Keratinocyte (primary cell): ENCODE measurements around the gene SPTBN4. TPM values are rescaled to one million over a fixed set of nuclear protein-coding genes. Genes with fewer than 3 reads are reported as not detected.

Source experiments
- DNase-seq: peaks from one replicate; pipeline ENCODE4 v3.0.0-alpha.2; 2011; ENCODE audit warnings: low read depth, missing footprints, low spot score
- FAIRE-seq: peaks from 2 replicates; lab custom pipeline; 2011; peaks lifted over from hg19 to GRCh38; lab: Jason Lieb, UNC
- H2AFZ ChIP-seq: 2 replicates; pipeline ENCODE4 v1.6.0; 2012; ENCODE audit warnings: low read length, control low read depth, inconsistent platforms; ENCODE audit not compliant: control insufficient read depth
- H3K27ac ChIP-seq: 2 replicates; pipeline ENCODE4 v1.5.1; 2011; ENCODE audit warnings: low read length; ENCODE audit not compliant: control insufficient read depth, insufficient read depth
- H3K27me3 ChIP-seq: 3 replicates; pipeline ENCODE4 v1.6.0; 2011; ENCODE audit warnings: low read length; ENCODE audit not compliant: control insufficient read depth, insufficient read depth; ENCODE audit errors: extremely low read depth
- H3K36me3 ChIP-seq, 2 experiments: 2 replicates in 1 of 2; 3 replicates in 1 of 2; pipeline ENCODE4 v1.5.1; 2011; ENCODE audit warnings: low read length in 2 of 2, mild to moderate bottlenecking in 1 of 2; ENCODE audit not compliant: control insufficient read depth in 2 of 2, insufficient read depth in 2 of 2; ENCODE audit errors: extremely low read depth in 1 of 2
- H3K4me1 ChIP-seq: 3 replicates; pipeline ENCODE4 v1.5.1; 2011; ENCODE audit warnings: low read length; ENCODE audit not compliant: control insufficient read depth, insufficient read depth; ENCODE audit errors: extremely low read depth
- H3K4me2 ChIP-seq: 3 replicates; pipeline ENCODE4 v1.6.0; 2011; ENCODE audit warnings: low read depth, low read length; ENCODE audit not compliant: control insufficient read depth, insufficient read depth; ENCODE audit errors: extremely low read depth
- H3K4me3 ChIP-seq, 3 experiments: fragments of 200-600 bp in 1 of 3; sonication (generic) in 1 of 3; 2 replicates in 2 of 3; 3 replicates in 1 of 3; pipeline ENCODE4 v1.5.1; 2011 to 2016; ENCODE audit warnings: low read length in 3 of 3, mild to moderate bottlenecking in 3 of 3, control low read depth in 2 of 3, inconsistent platforms in 1 of 3, low read depth in 1 of 3, mixed read lengths in 1 of 3, mixed run types in 1 of 3, moderate library complexity in 1 of 3; ENCODE audit not compliant: control insufficient read depth in 2 of 3, insufficient read depth in 2 of 3; ENCODE audit errors: extremely low read depth in 1 of 3
- H3K79me2 ChIP-seq: 2 replicates; pipeline ENCODE4 v1.6.0; 2012; ENCODE audit warnings: low read length; ENCODE audit not compliant: control insufficient read depth, insufficient read depth
- H3K9ac ChIP-seq: 3 replicates; pipeline ENCODE4 v1.6.0; 2011; ENCODE audit warnings: low read length; ENCODE audit not compliant: control insufficient read depth, insufficient read depth; ENCODE audit errors: extremely low read depth
- H3K9me1 ChIP-seq: 3 replicates; pipeline ENCODE4 v1.6.0; 2011; ENCODE audit warnings: low read length; ENCODE audit not compliant: control insufficient read depth, insufficient read depth; ENCODE audit errors: extremely low read depth
- H3K9me3 ChIP-seq: 2 replicates; pipeline ENCODE4 v1.5.1; 2012; ENCODE audit warnings: low read depth, low read length; ENCODE audit not compliant: control insufficient read depth
- H4K20me1 ChIP-seq: 3 replicates; pipeline ENCODE4 v1.6.0; 2011; ENCODE audit warnings: low read length; ENCODE audit not compliant: control insufficient read depth, insufficient read depth; ENCODE audit errors: extremely low read depth
- EZH2 ChIP-seq: IDR thresholded peaks from one replicate; pipeline ENCODE4 v1.6.1; 2012; ENCODE audit warnings: inconsistent platforms, mild to moderate bottlenecking, low read length, moderate library complexity
- dilution Hi-C: fragments of 300-500 bp; cut with MboI; formaldehyde crosslinking; loops from one replicate; pipeline ENCODE4 v1.7.0; 2020; ENCODE audit warnings: low sequenced_read_pairs; ENCODE audit not compliant: extremely low pct_ligation_motif_present
- polyA plus RNA-seq, 5 experiments: library from polyadenylated mRNA; depleted of rRNA in 3 of 5; stranded (reverse) in 3 of 5; stranded (forward) in 1 of 5; unstranded in 1 of 5; fragments of >200 nt; gene quantifications; 1 replicate in 1 of 5; 2 replicates in 3 of 5; 3 replicates in 1 of 5; pipeline versions ENCODE4 v1.2.1 to v1.2.3, GENCODE V29; 2011 to 2012; ENCODE audit warnings: missing spikeins in 2 of 5, low read depth in 1 of 5, low replicate concordance in 1 of 5
- TF ChIP-seq, protein P1 (sequence below), 3 experiments: IDR thresholded peaks in 1 of 3; conservative IDR thresholded peaks in 1 of 3; optimal IDR thresholded peaks in 1 of 3; 2 replicates in 2 of 3; 3 replicates in 1 of 3; pipeline versions ENCODE3 to v1.5.1; 2011; ENCODE audit warnings: low read length in 3 of 3, mild to moderate bottlenecking in 3 of 3, moderate library complexity in 2 of 3, control low read depth in 1 of 3, inconsistent platforms in 1 of 3; ENCODE audit not compliant: insufficient read depth in 2 of 3; ENCODE audit errors: extremely low read depth in 1 of 3

Gene SPTBN4
- polyA plus RNA-seq, 1 donor (not counting 4 experiments of a cell fraction or from before 2014, with no cell fraction given) = 0.17 TPM

DNA sequence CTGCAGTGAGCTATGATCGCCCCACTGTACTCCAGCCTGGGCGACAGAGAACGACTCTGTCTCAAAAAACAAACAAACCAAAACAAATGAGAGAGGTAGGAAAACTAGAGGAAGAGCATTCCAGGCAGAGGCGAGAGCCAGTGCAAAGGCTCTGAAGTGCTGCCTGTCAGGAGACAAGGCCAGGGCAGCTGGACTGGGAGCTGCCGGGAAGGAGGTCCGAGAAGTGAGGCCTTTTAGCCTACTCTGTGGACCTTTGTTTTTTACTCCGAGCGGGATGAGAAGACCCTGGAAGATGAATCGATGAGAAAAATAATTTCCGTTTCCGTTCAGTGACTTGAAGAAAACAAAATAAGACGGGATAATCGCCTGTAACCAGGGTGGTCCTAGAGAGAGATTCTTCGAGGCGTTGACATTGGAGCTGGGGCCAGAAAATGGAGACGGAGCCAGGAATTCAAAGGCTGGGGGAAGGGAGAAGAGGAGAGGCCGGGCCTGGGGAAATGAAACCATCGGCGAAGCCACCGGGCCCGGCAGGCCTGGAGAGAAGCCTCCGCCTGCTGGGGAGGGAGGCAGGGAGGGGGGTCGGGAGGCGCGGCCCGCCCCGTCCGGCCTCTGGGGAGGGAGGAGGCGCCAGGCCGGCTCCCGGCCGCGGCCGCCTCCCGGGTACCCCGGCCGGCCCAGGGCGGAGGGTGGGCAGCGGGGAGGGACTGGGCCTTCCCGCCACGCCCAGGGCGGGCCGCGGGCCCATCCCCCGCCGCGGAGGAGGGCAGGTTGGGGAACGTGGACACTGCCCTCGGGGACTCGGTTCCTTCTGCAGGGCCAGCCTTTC, 33.2 kb upstream of the SPTBN4 start:
- no peaks in the 10 kb centered on the region for H3K9me1 ChIP-seq
- TF ChIP-seq, protein P1, sequence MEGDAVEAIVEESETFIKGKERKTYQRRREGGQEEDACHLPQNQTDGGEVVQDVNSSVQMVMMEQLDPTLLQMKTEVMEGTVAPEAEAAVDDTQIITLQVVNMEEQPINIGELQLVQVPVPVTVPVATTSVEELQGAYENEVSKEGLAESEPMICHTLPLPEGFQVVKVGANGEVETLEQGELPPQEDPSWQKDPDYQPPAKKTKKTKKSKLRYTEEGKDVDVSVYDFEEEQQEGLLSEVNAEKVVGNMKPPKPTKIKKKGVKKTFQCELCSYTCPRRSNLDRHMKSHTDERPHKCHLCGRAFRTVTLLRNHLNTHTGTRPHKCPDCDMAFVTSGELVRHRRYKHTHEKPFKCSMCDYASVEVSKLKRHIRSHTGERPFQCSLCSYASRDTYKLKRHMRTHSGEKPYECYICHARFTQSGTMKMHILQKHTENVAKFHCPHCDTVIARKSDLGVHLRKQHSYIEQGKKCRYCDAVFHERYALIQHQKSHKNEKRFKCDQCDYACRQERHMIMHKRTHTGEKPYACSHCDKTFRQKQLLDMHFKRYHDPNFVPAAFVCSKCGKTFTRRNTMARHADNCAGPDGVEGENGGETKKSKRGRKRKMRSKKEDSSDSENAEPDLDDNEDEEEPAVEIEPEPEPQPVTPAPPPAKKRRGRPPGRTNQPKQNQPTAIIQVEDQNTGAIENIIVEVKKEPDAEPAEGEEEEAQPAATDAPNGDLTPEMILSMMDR (optimal IDR thresholded peaks at IDR 0.05 in 1 of 3, IDR thresholded peaks at IDR 0.05 in 1 of 3, conservative IDR thresholded peaks at IDR 0.05 in 1 of 3; ENCODE audit: extremely low read depth in 1 of 3, insufficient read depth in 2 of 3, low read length in 3 of 3) = no peak
- no peak for TF ChIP-seq EZH2
- H3K36me3 ChIP-seq = no peaks in the 10 kb centered on the region
- peak overlapping the region; percentile 86 for H3K4me2 ChIP-seq
- no peaks in the 10 kb centered on the region for H3K79me2 ChIP-seq
- no peaks in the 10 kb centered on the region for H4K20me1 ChIP-seq
- H3K27ac ChIP-seq = peak overlapping the region; percentile 78
- dilution Hi-C loops = no loop called here
- peak overlapping the region; percentile 80 for H3K9ac ChIP-seq
- no peaks in the 10 kb centered on the region for H3K9me3 ChIP-seq
- H3K4me3 ChIP-seq = peak overlapping the region; percentile 23 to 69 (median 60)
- FAIRE-seq (peak; percentile 36), DNase-seq (no peak)
- H2AFZ ChIP-seq = peak overlapping the region; percentile 84
- H3K4me1 ChIP-seq = peaks cover 11% of the 10 kb centered on the region
- no peaks in the 10 kb centered on the region for H3K27me3 ChIP-seq

DNA sequence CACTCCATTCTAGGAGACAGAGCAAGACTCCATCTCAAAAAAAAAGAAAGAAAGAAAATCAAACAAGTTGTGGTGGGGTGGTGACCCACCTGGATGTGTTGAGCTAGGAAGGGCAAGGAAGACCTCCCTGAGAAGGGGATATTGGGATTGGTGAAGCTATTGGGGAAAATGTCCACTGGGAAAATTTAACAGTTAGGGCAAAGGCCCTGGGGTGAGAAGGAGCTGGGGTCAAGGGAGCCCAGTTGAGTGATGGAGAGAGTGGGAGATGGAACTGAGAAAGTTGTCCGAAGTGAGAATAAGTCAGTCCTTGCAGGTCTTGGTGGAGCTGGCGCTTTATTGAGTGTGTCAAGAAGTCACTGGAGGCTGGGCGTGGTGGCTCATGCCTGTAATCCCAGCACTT, 28.5 kb upstream of the SPTBN4 start:
- Histone ChIP-seq H3K9me1 (no peaks in the 10 kb centered on the region), H3K79me2 (peaks cover 24% of the 10 kb centered on the region), H3K27me3 (no peaks in the 10 kb centered on the region), H2AFZ (no peak overlapping the region), H3K9me3 (no peaks in the 10 kb centered on the region), H3K4me1 (peaks cover 9% of the 10 kb centered on the region), H3K4me2 (no peak overlapping the region), H4K20me1 (peaks cover 5% of the 10 kb centered on the region), H3K9ac (no peak overlapping the region), H3K4me3 (no peak overlapping the region), H3K27ac (no peak overlapping the region), H3K36me3 (peaks cover 17% of the 10 kb centered on the region in 2 experiments)
- DNase-seq = no peak
- dilution Hi-C loops = no loop called here
- TF ChIP-seq, protein P1 (optimal IDR thresholded peaks at IDR 0.05 in 1 of 3, IDR thresholded peaks at IDR 0.05 in 1 of 3, conservative IDR thresholded peaks at IDR 0.05 in 1 of 3; ENCODE audit: extremely low read depth in 1 of 3, insufficient read depth in 2 of 3, low read length in 3 of 3) = no peak
- TF ChIP-seq EZH2 = no peak
- no peak for FAIRE-seq
